Measurements from ENCODE around the gene PELI1.
"Not testable (repeated sequence)": the region's sequence is repeated elsewhere in the genome, so short reads cannot be mapped to it uniquely, and the experiment has no call there.

The PELI1 gene

DNA sequence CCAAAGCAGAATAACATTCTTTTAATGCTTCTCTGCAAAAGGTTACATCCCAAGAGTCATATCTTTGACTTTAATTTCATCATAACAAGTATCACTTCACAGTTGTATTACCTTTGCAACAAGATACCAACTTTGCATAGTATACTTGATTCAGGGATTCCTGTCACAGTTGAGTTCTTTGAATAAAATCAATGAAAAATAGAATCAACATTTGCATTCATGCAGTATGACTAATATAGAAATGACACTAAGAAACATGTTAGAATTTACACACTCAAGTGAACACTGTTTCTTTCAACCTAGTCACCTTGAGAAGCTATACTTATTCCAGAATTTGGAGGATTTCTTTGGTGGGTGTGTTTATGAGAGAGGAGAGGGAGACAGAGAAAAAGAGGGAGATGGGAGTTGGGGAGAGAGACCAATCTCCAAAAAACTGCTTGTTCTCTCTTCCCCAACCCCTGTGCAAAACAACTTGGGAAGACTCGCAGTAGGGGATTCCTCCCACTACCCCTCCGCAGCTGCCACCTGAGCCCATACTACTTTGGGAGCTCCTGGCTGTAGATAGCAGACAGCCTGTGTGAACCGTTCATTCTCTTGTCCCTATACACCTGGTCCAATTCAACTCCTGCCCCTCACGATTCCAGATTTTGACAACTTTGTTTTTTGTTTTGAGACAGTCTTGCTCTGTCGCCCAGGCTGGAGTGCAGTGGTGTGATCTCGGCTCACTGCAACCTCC is 57.7 kb downstream of the PELI1 start:
- no peak for DNase-seq (ENCODE audit: low spot score)

DNA sequence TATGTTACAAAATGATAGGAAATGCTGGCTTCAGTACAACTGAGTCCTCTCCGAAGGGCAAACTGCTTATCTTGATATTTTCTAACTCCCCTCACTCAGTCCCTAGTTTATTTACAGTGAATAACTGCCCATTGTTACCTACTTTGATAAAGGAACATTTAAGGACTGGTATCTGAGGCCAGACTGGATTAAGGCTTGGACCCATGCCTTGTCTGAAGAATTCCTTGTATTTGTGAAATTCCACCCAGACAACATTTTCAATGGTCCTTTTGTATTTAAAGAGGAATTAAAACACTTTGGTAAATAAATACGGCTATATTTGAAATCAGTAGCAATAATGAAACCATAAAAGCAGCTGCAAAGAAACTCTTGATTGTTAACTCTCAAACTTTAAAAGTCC is 58.3 kb downstream of the PELI1 start:
- no peak for DNase-seq (ENCODE audit: low spot score)

DNA sequence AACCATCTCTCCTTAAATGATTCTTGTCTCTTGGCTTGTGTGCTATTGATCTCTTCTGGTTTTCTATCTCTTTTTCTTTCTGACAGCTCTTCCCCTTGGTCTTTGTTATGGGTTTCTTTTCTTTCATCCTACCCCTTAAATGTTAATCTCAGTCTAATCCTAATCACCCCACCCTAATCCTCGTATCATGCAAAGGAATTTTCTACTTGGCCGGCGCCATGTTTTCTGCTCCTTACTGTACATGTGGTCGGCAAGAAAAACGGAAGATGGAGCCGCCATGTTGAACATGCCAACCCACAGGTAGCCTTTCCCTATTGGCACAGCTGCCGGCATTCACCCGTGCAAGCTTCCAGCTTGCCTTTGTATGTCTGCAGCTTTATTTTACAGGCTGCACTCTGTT is 63.2 kb downstream of the PELI1 start:
- no peak for DNase-seq (ENCODE audit: low spot score)

GRCh38 chr2:64080179-64080578 is 64.0 kb downstream of the PELI1 start:
- DNase-seq (ENCODE audit: low spot score): no peak

DNA sequence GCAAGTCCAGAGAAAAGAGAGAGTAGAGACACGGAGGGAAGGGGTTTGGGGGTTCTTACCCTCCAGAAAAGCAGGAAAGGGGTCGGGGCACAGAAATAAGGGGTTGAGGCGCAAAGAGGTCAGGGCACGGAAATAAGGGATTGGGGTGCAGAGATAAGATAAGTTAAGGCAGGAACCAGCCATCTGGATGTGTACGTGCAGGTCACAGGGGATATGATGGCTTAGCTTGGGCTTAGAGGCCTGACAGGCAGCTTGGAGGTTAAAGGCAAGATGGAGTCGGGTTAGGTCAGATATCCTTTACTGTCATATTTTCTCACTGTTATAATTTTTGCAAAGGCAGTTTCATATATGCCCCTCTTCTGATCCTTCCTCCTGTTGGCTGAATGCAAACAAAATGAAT is 64.5 kb downstream of the PELI1 start:
- not testable (repeated sequence) for DNase-seq (ENCODE audit: low spot score)

- DNase-seq (ENCODE audit: low spot score): not testable (repeated sequence)
These were observed 67.4 kb downstream of the PELI1 start for GRCh38 chr2:64076828-64077227.

DNA sequence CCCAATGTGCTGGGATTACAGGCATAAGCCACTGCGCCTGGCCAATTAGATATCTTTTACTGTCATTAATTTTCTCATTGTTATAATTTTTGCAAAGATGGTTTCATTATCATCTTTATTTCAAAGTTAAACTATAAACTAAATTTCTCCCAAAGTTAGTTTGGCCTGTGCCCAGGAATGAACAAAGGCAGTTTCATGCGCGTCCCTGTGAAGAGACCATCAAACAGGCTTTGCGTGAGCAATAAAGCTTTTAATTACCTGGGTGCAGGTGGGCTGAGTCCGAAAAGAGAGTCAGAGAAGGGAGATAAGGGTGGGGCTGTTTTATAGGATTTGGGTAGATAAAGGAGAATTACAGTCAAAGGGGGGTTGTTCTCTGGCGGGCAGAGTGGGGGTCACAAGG is 69.6 kb downstream of the PELI1 start:
- DNase-seq (ENCODE audit: low spot score): not testable (repeated sequence)

DNA sequence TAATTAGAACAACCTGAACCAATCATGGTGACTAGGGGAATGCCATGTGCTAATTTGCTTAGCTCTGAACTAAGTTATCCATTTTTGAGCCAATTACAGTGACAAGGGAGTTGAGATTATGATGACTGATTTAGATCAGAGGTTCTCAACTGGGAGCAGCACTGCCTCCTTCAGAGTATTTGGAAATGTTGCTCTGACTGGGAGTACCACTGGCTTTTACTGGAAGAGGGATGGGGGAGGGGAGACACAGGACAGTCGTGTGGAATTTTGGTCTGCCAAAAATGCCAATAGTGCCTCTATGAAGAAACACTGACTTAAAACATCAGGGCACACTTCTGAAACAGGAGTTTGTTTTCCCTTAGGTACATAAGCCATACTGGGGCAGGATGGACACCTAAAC is 76.9 kb downstream of the PELI1 start:
- DNase-seq (ENCODE audit: low spot score): no peak

- no peak for DNase-seq (ENCODE audit: low spot score)
These were observed 78.7 kb downstream of the PELI1 start for GRCh38 chr2:64065516-64065915.

DNA sequence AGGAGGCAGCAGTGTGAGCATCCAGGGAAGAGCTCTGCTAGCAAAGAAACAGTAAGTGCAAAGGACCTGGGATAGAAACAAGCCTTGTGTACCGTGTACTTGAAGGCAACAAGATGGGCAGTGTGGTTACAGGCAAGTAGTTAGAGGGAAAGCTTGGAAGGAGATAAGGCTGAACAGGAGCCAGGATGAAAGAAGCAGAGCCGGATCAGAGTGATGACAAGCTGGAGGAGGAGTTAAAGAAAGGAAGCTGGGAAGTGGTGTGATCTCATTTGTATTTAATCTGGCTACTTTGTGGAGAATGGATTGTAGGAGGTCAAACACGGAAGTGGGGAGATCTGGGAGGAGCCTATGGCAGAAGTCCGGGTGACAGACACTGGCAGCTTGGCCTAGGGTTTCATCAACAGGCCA is 80.3 kb downstream of the PELI1 start:
- peak; percentile 47 for DNase-seq (ENCODE audit: low spot score)

GRCh38 chr2:64063454-64063853 is 80.8 kb downstream of the PELI1 start:
- no peak for DNase-seq (ENCODE audit: low spot score)

DNA sequence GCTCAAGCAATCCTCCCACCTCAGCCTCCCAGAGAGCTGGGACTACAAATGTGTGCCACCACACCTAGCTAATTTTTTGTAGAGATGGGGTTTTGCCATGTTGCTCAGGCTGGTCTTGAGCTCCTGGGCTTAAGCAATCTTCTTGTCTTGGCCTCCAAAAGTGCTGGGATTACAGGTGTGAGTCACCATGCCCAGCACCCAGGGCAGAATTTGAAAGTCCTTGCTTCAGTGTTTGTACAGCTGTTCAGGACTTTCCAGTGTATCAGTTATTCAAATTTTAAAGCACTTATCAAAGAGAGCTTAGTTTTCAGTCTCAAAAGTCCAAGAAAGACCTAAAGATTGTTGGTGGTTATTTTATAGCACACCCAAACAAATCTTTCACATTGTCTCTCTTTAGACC is 81.4 kb downstream of the PELI1 start:
- no peak for DNase-seq (ENCODE audit: low spot score)

GRCh38 chr2:64059270-64059669 is 85.0 kb downstream of the PELI1 start:
- DNase-seq (ENCODE audit: low spot score): no peak

GRCh38 chr2:64056021-64056420 is 88.2 kb downstream of the PELI1 start:
- no peak for DNase-seq (ENCODE audit: low spot score)

GRCh38 chr2:64054161-64054915 is 89.9 kb downstream of the PELI1 start:
- DNase-seq (ENCODE audit: low spot score): no peak

DNA sequence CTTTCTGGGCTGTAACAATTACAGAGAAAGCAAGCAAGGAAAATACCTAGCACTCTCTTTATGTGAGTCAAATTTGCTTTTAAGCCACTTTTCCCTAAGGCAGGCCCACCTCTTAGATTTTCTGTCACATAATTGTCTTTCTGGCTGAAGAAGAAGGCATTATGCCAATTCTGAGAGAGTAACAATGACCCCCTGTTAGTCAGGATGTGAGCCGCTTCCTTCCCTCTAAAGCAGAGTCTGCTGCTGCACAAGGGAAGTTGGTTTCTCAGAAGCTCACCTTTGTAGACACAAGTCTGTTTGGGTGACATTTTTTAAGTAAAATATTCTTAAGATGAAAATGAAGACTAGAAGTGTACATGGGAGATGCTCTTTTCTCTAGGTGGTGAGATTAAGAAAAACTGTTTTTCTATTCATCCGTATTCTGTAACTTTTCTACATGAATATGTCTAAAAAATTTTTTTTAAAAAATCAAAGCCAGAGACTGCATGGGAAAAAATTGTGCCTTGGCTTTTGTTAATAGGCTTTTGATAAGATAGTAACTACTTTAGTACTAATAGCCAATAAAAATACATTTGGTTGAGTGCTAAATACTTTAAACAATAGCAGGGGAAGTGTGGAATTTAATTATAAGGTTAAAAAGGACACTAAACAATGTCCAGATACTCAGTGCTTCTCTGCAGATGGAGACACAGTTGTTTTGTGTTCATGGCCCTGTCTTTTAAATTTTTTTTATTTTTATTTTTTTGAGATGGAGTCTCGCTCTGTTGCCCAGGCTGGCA is 91.6 kb downstream of the PELI1 start:
- DNase-seq (ENCODE audit: low spot score): peak; percentile 41

GRCh38 chr2:64049633-64050220 is 94.5 kb downstream of the PELI1 start:
- peak; percentile 80 for DNase-seq (ENCODE audit: low spot score)

DNA sequence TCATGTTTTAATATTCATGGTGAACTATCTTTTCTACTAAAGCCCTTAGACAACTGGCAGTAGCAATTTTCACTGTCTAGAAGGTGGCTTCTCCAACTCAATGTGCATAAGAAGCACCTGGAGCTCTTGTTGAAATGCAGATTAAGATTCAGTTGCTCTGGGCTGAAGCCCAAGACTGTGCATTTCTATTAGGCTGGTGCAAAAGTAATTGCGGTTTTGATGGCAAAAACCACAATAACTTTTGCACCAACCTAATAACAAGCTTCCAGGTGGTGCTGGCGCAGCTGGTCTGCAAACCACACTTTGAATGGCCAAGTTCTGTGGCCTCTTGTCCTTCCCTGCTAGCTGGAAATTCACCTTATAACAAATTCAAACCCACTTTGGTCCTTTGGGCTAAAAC is 98.3 kb downstream of the PELI1 start:
- DNase-seq (ENCODE audit: low spot score): no peak

Measured in globus pallidus (tissue), 1 donor.